Coronary artery (tissue), 2 donors: Measurements from ENCODE around the gene TROAP.

ENCODE experiments used
- DNase-seq: peaks from one replicate; pipeline ENCODE4 v3.0.0-alpha.2; 2017; ENCODE audit warnings: low spot score
- H3K27ac ChIP-seq, 2 donors: fragments of 200-600 bp; sonication (generic); one replicate each; pipeline ENCODE4 v1.5.1; 2016 to 2019
- H3K4me3 ChIP-seq: fragments of 200-600 bp; sonication (generic); 2 replicates; pipeline ENCODE4 v1.5.1; 2016; ENCODE audit warnings: mild to moderate bottlenecking, moderate library complexity
- CTCF ChIP-seq: fragments of 200-600 bp; sonication (generic); IDR thresholded peaks from one replicate; pipeline ENCODE4 v1.5.1; 2019; ENCODE audit warnings: antibody characterized with exemption

The TROAP gene

GRCh38 chr12:49366096-49366651, 43.1 kb downstream of the TROAP start:
- Histone ChIP-seq H3K4me3 (peak overlapping the region; percentile 85), H3K27ac (peak overlapping the region; percentile 74 to 95)
- DNase-seq: no peak
- TF ChIP-seq CTCF: no peak

GRCh38 chr12:49366652-49367380, 43.8 kb downstream of the TROAP start:
- peak; percentile 93 for DNase-seq
- Histone ChIP-seq H3K27ac (peak overlapping the region; percentile 74 to 95), H3K4me3 (peak overlapping the region; percentile 85)
- no peak for TF ChIP-seq CTCF

- no peak for DNase-seq
- TF ChIP-seq CTCF: no peak
- Histone ChIP-seq H3K27ac (peak within 1 kb of the TSS; percentile 74 to 95), H3K4me3 (peak within 1 kb of the TSS; percentile 85)
Measured at GRCh38 chr12:49367381-49368239, 44.6 kb downstream of the TROAP start, which contains the start of gene SPATS2. Gene SPATS2, plus strand, starts transcription at chr12:49367462. Its CDS starts 93,551 bp downstream, at chr12:49461013.

- Histone ChIP-seq H3K27ac (peak overlapping the region; percentile 74 to 95), H3K4me3 (peak overlapping the region; percentile 85)
- TF ChIP-seq CTCF: no peak
- DNase-seq: no peak
Measured at GRCh38 chr12:49368240-49368600, 45.2 kb downstream of the TROAP start.

- Histone ChIP-seq H3K27ac (peak overlapping the region in 1 of 2 donors; percentile 47), H3K4me3 (no peak overlapping the region)
- no peak for TF ChIP-seq CTCF
- DNase-seq: no peak
Measured at GRCh38 chr12:49369411-49370145, 46.5 kb downstream of the TROAP start.

GRCh38 chr12:49370539-49370938, 47.5 kb downstream of the TROAP start:
- TF ChIP-seq CTCF: no peak
- DNase-seq: no peak
- no peak overlapping the region for H3K27ac ChIP-seq

More at GRCh38 chr12:49370539-49370938, 47.5 kb downstream of the TROAP start:
- no peak overlapping the region for H3K4me3 ChIP-seq
